K562 (cell line): ENCODE data around the gene BPTF. TPM values are rescaled to one million over a fixed set of nuclear protein-coding genes. Genes with fewer than 3 reads are reported as not detected.

Source experiments
- CHD7 ChIP-seq: fragments of 200-600 bp; sonication (generic); IDR thresholded peaks from one replicate; pipeline ENCODE4 v1.6.1; 2012; ENCODE audit warnings: mild to moderate bottlenecking, low read depth, low read length, inconsistent platforms
- FOXJ3 ChIP-seq: sonication (generic); formaldehyde crosslinking; IDR thresholded peaks from 2 replicates; pipeline ENCODE4 v1.4.0; 2020; ENCODE audit warnings: mild to moderate bottlenecking, missing genetic modification reagents
- HOXB6 ChIP-seq: fragments of 250-450 bp; sonication (Bioruptor Pico); IDR thresholded peaks from 2 replicates; pipeline ENCODE4 v1.5.1; 2022; ENCODE audit warnings: mild to moderate bottlenecking, borderline replicate concordance
- ILF3 ChIP-seq: fragments of 450-650 bp; IDR thresholded peaks from 2 replicates; pipeline ENCODE4 v1.6.1; 2018; ENCODE audit warnings: antibody characterized with exemption, mild to moderate bottlenecking, moderate library complexity, borderline replicate concordance
- KDM1A ChIP-seq, 2 experiments: fragments of 450-650 bp; IDR thresholded peaks; 2 replicates each; pipeline ENCODE4 v1.6.1; 2016; ENCODE audit warnings: mild to moderate bottlenecking in 2 of 2
- MCM2 ChIP-seq: fragments of 450-650 bp; IDR thresholded peaks from 2 replicates; pipeline ENCODE4 v1.6.1; 2017; ENCODE audit warnings: low read depth, mild to moderate bottlenecking
- NFYB ChIP-seq: IDR thresholded peaks from 2 replicates; pipeline ENCODE4 v1.6.1; 2011; ENCODE audit warnings: mild to moderate bottlenecking, moderate library complexity; ENCODE audit not compliant: insufficient read length; ENCODE audit errors: extremely low read depth
- POLR3G ChIP-seq: IDR thresholded peaks from 2 replicates; pipeline ENCODE4 v1.6.1; 2011; ENCODE audit not compliant: insufficient read length, insufficient replicate concordance; ENCODE audit errors: extremely low read depth
- SIN3B ChIP-seq: fragments of 450-650 bp; IDR thresholded peaks from 2 replicates; pipeline ENCODE4 v1.6.1; 2017; ENCODE audit warnings: low read depth, mild to moderate bottlenecking, moderate library complexity
- TEAD2 ChIP-seq: fragments of 450-650 bp; IDR thresholded peaks from 2 replicates; pipeline ENCODE4 v1.6.1; 2016; ENCODE audit warnings: missing genetic modification characterization, control low read depth, missing compliant biosample characterization
- TRIM25 ChIP-seq: fragments of 450-650 bp; IDR thresholded peaks from 2 replicates; pipeline ENCODE4 v1.7.0; 2016; ENCODE audit warnings: borderline replicate concordance
- ZNF274 ChIP-seq: IDR thresholded peaks from 2 replicates; pipeline ENCODE4 v1.6.1; 2011; ENCODE audit warnings: low read depth, mild to moderate bottlenecking, low read length, moderate library complexity, borderline replicate concordance
- ZNF408 ChIP-seq: fragments of 250-450 bp; sonication (Bioruptor Pico); IDR thresholded peaks from 2 replicates; pipeline ENCODE4 v1.4.0; 2020; ENCODE audit warnings: low read depth, mild to moderate bottlenecking, moderate library complexity
- ZNF699 ChIP-seq: fragments of 250-450 bp; sonication (Bioruptor Pico); IDR thresholded peaks from 2 replicates; pipeline ENCODE4 v1.8.0; 2021; ENCODE audit warnings: mild to moderate bottlenecking, moderate library complexity; ENCODE audit not compliant: insufficient replicate concordance
- polyA plus RNA-seq, 8 experiments: library from polyadenylated mRNA; depleted of rRNA in 4 of 8; stranded (reverse) in 5 of 8; unstranded in 3 of 8; fragments of >200 nt; fragmentation: Nextera tagmentation in 2 of 8; fragmentation: Illumina TruSeq in 1 of 8; extraction: Ambion mirVana in 2 of 8; extraction: Trizol in 1 of 8; gene quantifications; 2 replicates each; pipeline versions ENCODE4 v1.2.1 to v1.2.3, GENCODE V29; 2011 to 2014; ENCODE audit warnings: inconsistent platforms in 1 of 8, missing spikeins in 1 of 8
- total RNA-seq, 7 experiments: library from RNA; depleted of rRNA in 6 of 7; stranded (reverse); fragments of >200 nt in 6 of 7; fragmentation: Illumina TruSeq in 2 of 7; extraction: Trizol in 2 of 7; gene quantifications; 2 replicates each; pipeline versions ENCODE4 v1.2.1 to v1.2.3, GENCODE V29; 2011 to 2021; ENCODE audit warnings: low replicate concordance in 1 of 7

The BPTF gene
- total and polyA plus RNA-seq, 9 of the 15 experiments (the other 6 are each of a cell fraction or from before 2014, with no cell fraction given): 12.5 to 52.1 (median 26.9) TPM

- TF ChIP-seq TRIM25: peak; percentile 80; the same call in 1 of the 2 replicates
- TF ChIP-seq POLR3G: no peak
- TF ChIP-seq FOXJ3 (CRISPR knock-in tag): no peak
- no peak for TF ChIP-seq NFYB
- no peak for TF ChIP-seq MCM2
- TF ChIP-seq TEAD2 (tag): no peak
- TF ChIP-seq ZNF408 (CRISPR knock-in tag): no peak
- TF ChIP-seq CHD7: no peak
- TF ChIP-seq ZNF274: no peak
- no peak for TF ChIP-seq ILF3
- TF ChIP-seq KDM1A (IDR thresholded peaks at IDR 0.05): peak; percentile 58 to 73; a peak in 3 of 4 replicates
- TF ChIP-seq ZNF699 (CRISPR knock-in tag): no peak
- TF ChIP-seq HOXB6 (CRISPR knock-in tag): no peak
- peak; percentile 47; the same call in 1 of the 2 replicates for TF ChIP-seq SIN3B
Measured at GRCh38 chr17:67993998-67994361, 168.7 kb downstream of the BPTF start (continued).
